Fibroblast of skin of back (primary cell): Measurements from ENCODE around the gene MOB3A.
"Not testable (repeated sequence)": the region's sequence is repeated elsewhere in the genome, so short reads cannot be mapped to it uniquely, and the experiment has no call there.

Experiments used
- DNase-seq: peaks from one replicate; pipeline ENCODE4 v3.0.0-alpha.2; 2013

The MOB3A gene

DNA sequence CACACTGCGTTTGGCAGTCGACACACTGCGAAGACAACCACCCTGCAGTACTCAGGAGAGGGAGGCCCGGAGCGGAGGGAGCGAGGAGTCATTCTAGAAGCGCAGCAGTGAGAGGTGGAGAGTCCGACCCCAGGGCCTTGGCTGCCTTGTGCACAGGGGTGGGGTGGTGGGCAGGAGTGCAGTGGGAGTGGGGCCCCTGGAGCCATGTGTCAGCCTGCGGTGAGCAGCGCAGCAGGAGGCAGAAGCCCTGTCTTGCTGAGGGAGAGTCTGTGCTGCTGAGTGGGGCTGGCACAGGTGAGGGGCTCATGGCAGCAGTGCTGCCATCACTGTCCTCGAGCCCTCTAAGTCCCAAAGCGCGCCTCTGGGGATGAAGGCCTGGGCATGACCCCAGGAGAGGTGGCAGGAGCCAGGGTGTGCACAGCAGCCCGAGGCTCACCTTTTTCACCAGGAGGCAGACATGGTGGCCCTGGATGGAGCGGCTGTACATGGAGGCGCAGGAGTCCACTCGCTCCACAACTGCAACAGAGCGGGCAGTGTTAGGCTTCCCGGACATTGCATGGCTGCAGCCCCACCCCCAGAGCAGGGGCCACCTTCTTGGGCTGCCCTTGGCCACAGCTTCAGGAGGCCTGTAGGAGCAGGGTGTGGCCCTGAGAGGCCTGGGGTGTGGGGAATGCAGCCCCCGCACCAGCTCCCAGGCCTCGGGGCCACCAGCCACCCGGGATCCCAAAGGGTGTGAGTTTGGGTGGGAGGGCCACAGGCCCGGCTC lies 12.3 kb upstream of the MOB3A start:
- DNase-seq: no peak

DNA sequence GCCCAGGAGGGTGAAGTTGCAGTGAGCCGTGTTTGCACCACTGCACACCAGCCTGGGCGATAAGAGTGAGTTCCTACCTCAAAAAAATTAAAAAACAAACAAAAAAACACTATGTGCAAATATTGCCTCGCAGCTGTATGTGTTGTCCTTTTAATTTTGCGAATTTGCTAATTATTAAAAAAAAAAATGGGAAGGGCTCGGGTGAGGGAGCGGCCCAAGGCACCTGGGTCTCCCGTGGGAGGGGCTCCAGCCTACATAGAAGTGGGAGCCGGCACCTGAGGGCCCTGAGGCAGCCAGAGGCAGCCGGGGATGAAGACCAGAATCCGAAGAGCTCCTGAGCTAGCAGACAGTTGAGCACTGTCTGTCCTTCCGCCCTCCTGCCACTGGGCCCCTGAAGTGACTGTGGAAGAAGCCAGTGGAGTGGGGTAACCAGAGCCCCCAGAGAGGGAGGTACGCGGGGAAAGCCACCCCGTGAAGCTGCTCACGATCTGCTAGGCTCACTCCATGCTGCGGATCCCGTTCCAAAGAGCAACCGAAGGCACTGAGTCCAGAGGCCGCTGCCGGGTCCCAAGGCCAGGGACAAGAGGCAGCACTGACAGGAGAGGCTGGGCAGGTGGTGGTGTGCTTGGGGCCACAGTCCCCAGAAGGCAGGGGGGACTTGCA lies 7.0 kb upstream of the MOB3A start:
- DNase-seq: no peak

DNA sequence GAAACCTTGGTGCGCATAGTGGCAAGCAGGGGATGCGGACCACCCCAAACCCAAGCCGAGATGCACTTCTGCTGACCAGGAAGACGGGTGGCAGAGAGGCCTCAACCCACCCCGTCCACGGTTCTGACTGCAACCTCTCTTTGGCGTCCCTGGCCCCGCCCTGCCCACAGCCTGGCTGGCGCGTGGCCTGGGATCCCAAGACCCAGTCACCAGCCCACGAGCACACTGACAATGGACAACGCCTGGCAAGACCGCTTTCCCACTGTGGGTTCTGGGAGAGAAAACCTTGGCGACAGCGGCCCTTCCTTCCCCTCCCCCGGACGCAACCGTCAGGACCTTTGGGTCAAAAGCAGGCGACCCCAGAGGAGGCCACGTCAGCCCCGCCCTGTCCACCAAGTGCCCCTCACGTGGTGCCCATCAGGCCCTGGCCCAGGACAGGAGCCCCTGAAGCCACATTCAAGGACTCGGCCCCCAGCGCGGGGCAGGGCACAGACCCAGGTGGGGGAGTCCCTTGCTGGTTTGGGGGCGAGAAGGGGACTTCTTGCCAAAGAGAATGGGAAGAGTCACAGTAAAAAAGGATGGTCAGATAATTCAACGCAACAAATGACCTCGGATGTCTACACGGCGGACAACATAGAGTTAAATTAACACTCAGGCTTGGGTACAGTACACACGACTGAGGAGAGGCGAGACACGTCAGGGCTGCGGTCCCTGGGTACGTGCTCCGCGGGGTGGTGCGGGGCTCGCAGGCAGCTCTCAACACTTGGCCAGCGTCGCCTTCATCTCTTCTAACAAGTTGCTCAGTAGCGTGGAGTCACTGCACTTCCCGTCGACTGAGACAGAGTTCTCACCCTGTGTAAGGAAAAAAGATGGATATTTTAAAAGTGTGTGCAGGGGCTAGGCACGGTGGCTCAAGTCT lies 5.5 kb upstream of the MOB3A start:
- no peak for DNase-seq

DNA sequence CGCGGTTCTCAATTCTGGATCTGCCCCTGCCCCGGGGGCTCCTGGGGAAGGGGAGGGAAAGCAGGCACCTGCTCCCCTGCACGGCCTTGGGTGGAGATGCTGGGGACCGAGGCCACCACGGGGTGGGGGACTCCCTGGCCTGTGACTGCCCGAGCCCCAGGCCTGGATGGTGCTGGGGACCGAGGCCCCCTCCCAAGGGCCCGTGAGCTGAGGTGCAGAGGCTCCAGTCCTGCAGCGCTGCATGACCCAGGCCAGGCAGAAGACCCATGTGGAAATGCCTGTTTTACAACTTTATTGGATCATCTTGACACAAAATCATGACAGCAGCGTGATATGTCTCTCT lies 4.6 kb upstream of the MOB3A start:
- no peak for DNase-seq

DNA sequence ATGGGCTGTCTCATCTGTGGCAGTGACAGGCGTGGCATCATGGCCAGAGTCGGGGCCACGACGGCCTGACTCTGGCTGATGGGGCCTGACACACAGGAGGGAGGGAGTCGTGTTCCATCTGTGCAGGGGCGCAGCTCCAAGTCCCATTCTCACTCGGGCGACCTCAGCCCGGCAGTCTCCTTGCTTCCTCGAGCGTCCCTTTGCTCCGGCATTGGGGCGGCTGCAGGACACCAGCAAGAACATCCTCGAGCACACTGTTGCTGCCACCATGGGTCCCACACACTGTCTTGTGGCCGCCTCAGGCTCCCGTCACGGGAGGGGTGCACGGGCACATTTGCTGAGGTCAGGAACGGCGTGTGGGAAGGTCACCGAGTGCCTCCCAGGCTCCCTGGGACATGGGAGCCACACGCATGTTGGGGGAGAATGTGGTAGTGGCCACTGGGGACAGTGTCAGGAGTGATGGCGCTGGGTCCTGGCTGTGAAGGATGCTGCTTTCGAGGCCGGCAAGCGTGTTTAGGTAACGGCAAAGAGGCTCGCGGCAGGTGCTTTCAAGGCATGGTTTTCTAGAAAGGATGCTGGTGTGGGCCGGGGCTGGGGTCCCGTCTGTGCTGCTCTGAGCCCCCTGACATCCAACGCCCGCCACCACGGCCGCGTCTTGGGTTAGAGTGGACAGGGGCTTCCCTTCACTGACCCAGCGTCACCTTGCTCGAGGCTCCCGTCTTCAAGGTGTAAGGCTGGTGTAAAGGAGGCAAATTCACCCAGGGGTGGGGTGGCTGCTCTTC lies 4.0 kb upstream of the MOB3A start:
- DNase-seq: no peak

DNA sequence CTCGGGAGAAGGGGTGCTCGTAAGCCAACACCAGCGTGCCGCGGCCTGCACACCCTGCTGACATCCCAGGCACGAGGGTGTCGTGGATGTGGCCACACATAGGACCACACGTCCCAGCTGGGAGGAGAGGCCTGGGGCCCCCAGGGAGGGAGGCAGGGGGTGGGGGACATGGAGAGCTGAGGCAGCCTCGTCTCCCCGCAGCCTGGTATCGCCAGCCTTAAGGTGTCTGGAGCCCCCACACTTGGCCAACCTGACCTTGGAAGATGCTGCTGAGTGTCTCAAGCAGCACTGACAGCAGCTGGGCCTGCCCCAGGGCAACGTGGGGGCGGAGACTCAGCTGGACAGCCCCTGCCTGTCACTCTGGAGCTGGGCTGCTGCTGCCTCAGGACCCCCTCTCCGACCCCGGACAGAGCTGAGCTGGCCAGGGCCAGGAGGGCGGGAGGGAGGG lies 3.0 kb upstream of the MOB3A start:
- no peak for DNase-seq

DNA sequence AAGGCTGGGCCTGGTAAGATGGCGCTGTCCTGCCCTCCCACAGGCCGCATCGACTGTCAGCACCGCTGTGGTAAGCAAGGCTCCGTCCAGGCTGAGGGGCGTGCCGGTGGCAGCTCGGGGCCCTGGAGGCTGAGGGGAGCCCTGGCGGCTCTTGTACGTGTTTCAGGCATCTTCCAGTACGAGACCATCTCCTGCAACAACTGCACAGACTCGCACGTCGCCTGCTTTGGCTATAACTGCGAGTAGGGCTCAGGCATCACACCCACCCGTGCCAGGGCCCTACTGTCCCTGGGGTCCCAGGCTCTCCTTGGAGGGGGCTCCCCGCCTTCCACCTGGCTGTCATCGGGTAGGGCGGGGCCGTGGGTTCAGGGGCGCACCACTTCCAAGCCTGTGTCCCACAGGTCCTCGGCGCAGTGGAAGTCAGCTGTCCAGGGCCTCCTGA lies 1.8 kb upstream of the MOB3A start:
- no peak for DNase-seq

DNA sequence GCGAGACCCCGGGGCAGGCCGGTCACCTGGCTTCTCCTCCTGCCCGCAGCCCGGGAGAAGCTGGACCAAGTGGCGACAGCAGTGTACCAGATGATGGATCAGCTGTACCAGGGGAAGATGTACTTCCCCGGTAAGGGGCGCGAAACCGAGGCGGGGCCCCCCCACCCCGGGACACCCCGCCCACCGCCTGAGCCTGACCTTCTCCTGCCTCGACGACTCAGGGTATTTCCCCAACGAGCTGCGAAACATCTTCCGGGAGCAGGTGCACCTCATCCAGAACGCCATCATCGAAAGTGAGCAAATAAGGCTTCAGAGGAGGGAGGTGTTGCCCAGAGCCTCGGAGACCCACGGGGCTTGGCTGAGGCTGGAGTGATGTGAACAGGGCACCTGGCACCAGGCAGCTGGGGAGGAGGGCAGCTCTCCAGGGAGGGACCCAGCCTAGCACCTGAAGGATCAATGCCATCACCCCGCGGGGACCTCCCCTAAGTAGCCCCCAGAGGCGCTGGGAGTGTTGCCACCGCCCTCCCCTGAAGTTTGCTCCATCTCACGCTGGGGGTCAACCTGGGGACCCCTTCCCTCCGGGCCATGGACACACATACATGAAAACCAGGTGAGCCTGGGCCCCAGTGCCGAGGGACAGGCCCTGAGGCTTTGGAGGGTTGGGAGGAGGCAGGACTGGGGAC lies 1.2 kb upstream of the MOB3A start:
- no peak for DNase-seq

DNA sequence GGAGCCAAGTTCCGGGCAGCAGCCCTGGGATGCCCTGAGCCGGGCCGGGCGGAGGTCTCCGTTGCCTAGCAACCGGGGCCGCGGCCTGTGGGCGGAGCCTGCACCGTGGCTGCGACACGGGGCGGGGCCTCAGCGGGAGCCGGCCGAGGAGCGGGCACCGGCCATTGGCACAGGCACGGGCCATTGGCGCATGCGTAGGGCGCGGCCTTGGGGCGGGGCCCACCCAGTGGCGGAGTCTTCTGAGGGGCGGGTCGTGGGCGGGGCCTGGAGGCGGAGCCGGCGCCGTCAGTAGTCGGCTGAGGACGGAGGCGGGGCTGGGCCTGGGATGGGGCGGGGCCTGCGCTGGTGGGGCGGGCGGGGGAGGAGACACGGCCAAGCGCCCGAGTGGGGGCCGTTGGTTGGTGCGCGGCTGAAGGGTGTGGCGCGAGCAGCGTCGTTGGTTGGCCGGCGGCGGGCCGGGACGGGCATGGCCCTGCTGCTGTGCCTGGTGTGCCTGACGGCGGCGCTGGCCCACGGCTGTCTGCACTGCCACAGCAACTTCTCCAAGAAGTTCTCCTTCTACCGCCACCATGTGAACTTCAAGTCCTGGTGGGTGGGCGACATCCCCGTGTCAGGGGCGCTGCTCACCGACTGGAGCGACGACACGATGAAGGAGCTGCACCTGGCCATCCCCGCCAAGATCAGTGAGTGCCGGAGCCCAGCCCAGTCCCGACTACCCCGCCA lies 515 bp upstream of the MOB3A start, which contains the start of gene IZUMO4:
TSS of gene IZUMO4 (plus strand) at position 436 of the 723 bp plus-strand sequence. CDS start at position 467, 31 bp downstream.
- peak; percentile 93 for DNase-seq

DNA sequence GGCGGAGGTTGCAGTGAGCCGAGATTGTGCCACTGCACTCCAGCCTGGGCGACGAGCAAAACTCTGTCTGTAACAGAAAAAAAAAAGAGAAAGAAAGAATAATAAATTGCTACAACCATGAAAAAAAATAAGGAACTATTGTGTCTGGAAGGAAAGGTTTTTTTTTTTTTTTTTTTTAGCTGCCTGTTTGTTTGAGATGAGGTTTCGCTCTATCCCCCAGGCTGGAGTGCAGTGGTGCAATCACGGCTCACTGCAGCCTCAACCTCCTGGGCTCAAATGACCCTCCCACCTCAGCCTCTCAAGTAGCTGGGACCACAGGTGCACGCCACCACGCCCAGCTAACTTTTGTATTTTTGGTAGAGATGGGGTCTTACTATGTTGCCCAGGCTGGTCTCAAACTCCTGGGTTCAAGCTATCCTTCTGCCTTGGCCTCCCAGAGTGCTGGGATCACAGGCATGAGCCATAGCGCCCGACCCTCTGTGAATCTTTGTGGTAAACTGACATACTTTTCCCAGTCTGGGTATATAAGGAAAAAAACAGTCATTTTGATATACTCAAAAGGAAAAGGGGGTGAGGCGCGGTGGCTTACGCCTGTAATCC lies 4.1 kb downstream of the MOB3A start:
- DNase-seq: not testable (repeated sequence)

DNA sequence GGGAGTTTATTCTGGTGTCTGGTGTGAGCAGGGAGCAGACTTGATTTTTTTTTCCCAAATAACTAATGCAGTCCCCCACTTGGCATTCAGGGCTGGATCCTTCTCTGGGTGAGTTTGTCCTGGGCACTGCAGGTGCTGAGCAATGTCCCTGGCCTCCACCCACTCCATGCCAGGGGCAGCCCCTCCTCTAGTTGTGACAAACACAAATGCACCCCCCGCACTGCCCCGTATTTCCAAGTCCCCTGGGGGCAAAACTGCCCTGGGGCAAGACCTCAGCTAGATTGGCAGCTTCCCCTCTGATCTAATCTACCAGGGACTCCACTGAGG lies 6.4 kb downstream of the MOB3A start:
- DNase-seq: no peak

DNA sequence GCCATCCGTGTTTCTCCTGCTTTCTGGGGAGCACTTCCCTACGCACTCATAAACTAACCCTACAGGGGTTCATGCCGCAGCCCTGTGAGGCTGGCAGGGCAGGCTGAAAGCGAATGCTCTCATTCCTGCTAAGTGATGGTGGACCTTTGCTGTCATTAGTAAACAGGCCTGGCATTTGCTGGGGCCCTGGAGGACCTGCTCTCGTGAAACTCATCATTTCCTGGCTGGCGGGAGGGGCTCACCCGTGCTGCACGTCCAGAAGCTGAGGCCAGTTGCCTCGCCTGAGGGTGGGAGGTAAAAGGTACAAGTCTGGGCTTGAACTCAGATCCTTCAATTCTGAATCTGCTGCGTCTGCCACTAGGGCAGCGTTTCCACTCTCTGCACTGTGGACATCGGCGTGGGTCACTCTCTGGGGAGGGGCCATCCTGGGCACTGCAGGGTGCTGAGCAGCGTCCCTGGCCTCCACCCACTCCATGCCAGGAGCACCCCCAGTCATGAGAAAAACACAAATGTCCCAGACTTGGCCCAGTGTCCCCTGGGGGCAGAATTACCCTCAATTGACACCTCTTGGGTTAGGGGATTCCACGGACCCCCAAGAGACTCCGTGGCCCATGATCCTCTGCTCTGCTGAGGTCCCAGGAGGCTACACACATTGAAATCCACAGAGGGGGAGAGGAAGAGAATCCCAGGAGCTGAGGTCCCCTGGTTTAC lies 7.0 kb downstream of the MOB3A start:
- peak; percentile 46 for DNase-seq

DNA sequence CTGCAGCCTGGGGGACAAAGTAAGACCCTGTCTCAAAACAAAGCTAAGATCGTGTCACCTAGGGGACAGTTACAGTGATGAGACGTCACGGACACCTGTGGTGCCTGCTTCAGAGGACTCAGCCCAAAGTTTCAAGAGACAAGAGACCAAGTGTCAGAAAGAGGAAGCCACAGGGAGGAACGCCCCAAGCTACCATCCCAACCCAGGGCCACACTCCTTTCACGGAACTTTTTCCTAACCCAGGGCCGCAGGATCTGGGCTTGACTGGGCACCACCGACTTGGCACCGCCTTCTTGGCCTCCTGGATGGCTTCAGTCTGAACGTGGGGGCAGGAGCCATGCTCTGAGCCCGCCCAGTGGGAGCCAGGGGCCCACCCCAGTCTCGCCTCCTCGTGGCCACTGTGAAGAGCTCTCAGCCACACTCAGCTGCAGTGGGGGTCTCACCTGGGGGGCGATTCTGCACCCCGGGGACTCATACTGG lies 8.5 kb downstream of the MOB3A start:
- DNase-seq: no peak

DNA sequence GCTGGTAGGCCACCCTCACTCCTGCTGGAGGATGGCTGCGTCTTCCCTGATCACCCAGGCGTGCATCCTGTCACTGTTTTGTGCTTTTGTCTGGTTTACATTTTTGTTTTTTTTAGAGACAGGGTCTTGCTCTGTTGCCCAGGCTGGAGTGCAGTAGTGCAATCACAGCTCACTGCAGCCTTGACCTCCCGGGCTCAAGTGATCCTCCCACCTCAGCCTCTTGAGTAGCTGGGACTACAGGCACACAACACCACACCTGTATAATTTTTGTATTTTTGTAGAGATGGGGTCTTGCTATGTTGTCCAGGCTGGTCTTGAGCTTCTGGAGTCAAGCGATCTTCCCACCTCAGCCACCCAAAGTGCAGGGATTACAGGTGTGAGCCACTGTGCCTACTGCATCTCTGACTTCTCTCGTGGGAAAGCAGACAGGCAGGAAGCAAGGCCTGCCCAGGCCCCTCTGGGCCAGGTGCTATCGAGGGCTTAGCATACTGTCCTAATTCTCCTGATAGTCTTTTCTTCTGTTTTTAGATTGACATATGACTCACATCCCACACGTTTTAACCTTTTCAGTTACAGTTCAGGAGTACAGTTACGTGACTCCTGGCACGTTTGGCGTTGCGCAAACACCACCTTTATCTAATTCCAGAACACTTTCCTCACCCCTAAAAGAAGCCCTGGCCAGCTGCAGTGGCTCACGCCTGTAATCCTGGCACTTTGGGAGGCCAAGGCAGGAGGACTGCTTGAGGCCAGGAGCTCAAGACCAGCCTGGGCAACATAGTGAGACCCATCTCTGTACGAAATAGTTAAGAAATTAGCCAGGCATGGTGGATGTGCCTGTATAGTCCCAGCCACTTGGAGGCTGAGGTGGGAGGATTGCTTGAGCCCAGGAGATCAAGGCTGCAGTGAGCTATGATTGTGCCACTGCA lies 9.2 kb downstream of the MOB3A start:
- not testable (repeated sequence) for DNase-seq

DNA sequence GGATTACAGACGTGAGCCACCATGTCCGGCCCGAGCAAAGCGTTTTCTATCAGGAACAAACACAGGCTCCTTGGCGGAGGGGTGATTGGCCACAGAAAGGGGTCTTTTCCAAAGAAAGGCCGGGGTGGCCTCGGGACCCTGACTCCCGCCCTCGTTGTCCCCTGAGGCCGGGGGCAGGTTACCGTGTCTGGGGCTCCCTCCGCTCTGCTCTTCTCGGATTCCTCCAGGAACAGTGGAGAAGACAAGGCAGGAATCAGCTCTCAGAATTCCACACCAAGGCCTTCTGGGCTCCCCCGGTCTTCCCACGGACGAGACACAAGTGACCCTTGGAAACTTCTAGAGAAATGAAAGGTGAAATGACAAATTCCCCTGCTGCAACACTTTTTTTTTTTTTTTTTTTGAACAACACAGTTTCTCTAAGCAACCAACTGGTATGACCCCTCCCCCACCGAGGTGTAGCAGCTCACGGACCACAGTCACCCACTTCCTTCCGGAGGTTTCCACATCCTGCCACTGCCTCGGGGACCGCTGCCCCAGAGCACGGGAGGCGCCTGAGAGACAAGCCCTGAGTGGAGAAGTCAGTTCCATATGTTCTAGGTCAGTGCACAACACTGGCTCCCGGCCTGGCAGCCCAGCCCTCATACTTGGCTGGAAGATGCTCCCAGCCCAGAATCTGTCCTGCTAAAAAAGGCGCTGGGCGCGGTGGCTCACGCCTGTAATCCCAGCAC lies 11.0 kb downstream of the MOB3A start:
- DNase-seq: peak; percentile 42

DNA sequence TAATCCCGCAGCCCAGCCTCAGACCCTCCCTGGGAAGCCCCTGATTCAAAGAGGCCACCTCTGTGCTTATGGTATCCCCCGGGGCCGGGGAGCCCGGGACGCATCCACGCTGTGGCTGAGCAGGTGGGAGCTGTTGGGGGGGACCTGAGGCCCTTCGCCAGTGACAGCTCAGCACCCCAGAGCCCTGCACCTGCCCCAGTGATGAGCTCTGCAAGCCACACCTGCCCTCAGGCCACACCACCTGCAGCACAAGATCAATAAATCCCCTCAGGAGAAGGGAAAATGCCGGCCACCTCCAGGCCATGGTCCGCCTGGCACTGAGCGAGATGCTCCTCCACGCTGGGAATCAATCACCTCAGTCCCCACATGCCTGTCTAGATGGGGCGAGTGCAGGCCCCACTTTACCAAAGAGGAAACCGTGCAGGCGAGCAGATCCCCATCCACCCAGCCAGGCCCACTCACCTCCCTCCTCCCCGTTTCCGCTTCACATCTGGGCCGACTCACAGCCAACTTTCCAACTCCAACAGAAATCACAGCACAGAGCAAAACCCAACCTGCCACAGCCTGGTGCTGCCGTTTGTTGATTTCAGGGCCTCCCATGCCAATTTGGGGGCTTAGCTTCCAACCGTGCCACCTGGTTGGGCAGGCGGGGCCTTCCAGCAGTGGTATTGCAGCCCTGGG lies 12.8 kb downstream of the MOB3A start:
- no peak for DNase-seq
